KOPT-K1 (cell line): Measurements from ENCODE around the gene ALG10B.
A peak's percentile ranks its signal among the peaks of the same experiment; 100 is the strongest.
"Not testable (repeated sequence)": the region's sequence is repeated elsewhere in the genome, so short reads cannot be mapped to it uniquely, and the experiment has no call there.

Experiments
- H3K27ac ChIP-seq: fragments of 200-600 bp; sonication (generic); 2 replicates; pipeline ENCODE4 v1.5.1; 2016; ENCODE audit warnings: antibody characterized with exemption, mild to moderate bottlenecking, low read depth, low read length; ENCODE audit not compliant: poor library complexity, severe bottlenecking
- H3K36me3 ChIP-seq: fragments of 200-600 bp; sonication (generic); 2 replicates; pipeline ENCODE4 v1.5.1; 2017; ENCODE audit warnings: antibody characterized with exemption, mild to moderate bottlenecking, low read length, moderate library complexity; ENCODE audit not compliant: insufficient read depth
- H3K9me3 ChIP-seq: fragments of 200-600 bp; sonication (generic); 2 replicates; pipeline ENCODE4 v1.5.1; 2017; ENCODE audit warnings: antibody characterized with exemption, low read length, mild to moderate bottlenecking; ENCODE audit not compliant: insufficient read depth, poor library complexity, severe bottlenecking

Gene ALG10B

GRCh38 chr12:38316391-38317129 lies at the start of gene ALG10B:
Gene ALG10B, plus strand, starts transcription at chr12:38316774. Its CDS starts 120 bp downstream, at chr12:38316894.
- no peaks in the 10 kb centered on the region for H3K9me3 ChIP-seq
- peak within 1 kb of the TSS; percentile 82 for H3K27ac ChIP-seq
- peaks cover 8% of the 10 kb centered on the region for H3K36me3 ChIP-seq

GRCh38 chr12:38268612-38269011 lies 48.0 kb upstream of the ALG10B start:
- Histone ChIP-seq H3K36me3 (no peaks in the 10 kb centered on the region), H3K27ac (no peak overlapping the region), H3K9me3 (no peaks in the 10 kb centered on the region)

- no peak overlapping the region for H3K27ac ChIP-seq
- H3K36me3 ChIP-seq = no peaks in the 10 kb centered on the region
- no peaks in the 10 kb centered on the region for H3K9me3 ChIP-seq
Observed at GRCh38 chr12:38269897-38270296, 46.7 kb upstream of the ALG10B start.

GRCh38 chr12:38279756-38280155 lies 36.8 kb upstream of the ALG10B start:
- Histone ChIP-seq H3K9me3 (no peaks in the 10 kb centered on the region), H3K36me3 (no peaks in the 10 kb centered on the region), H3K27ac (no peak overlapping the region)

GRCh38 chr12:38282886-38283285 lies 33.7 kb upstream of the ALG10B start:
- H3K27ac ChIP-seq = no peak overlapping the region
- H3K9me3 ChIP-seq = no peaks in the 10 kb centered on the region
- H3K36me3 ChIP-seq = no peaks in the 10 kb centered on the region

GRCh38 chr12:38289396-38289795 lies 27.2 kb upstream of the ALG10B start:
- Histone ChIP-seq H3K36me3 (no peaks in the 10 kb centered on the region), H3K9me3 (no peaks in the 10 kb centered on the region), H3K27ac (no peak overlapping the region)

- H3K27ac ChIP-seq = no peak overlapping the region
- H3K9me3 ChIP-seq = no peaks in the 10 kb centered on the region
- H3K36me3 ChIP-seq = no peaks in the 10 kb centered on the region
Observed at GRCh38 chr12:38291160-38291559, 25.4 kb upstream of the ALG10B start.

- not testable (repeated sequence) for H3K27ac ChIP-seq, H3K9me3 ChIP-seq, H3K36me3 ChIP-seq
Observed at GRCh38 chr12:38302972-38303371, 13.6 kb upstream of the ALG10B start.

GRCh38 chr12:38321966-38322365 lies 5.4 kb downstream of the ALG10B start:
- not testable (repeated sequence) for H3K36me3 ChIP-seq, H3K9me3 ChIP-seq, H3K27ac ChIP-seq

GRCh38 chr12:38324912-38325311 lies 8.3 kb downstream of the ALG10B start:
- Histone ChIP-seq H3K9me3 (no peaks in the 10 kb centered on the region), H3K36me3 (no peaks in the 10 kb centered on the region), H3K27ac (no peak overlapping the region)

- Histone ChIP-seq H3K9me3 (no peaks in the 10 kb centered on the region), H3K36me3 (no peaks in the 10 kb centered on the region), H3K27ac (no peak overlapping the region)
Observed at GRCh38 chr12:38327356-38327755, 10.8 kb downstream of the ALG10B start.

- Histone ChIP-seq H3K36me3 (no peaks in the 10 kb centered on the region), H3K9me3 (no peaks in the 10 kb centered on the region), H3K27ac (no peak overlapping the region)
Observed at GRCh38 chr12:38328306-38328895, 11.8 kb downstream of the ALG10B start.

GRCh38 chr12:38330414-38330813 lies 13.8 kb downstream of the ALG10B start:
- not testable (repeated sequence) for H3K27ac ChIP-seq, H3K9me3 ChIP-seq, H3K36me3 ChIP-seq

- H3K9me3 ChIP-seq = no peaks in the 10 kb centered on the region
- H3K36me3 ChIP-seq = no peaks in the 10 kb centered on the region
- H3K27ac ChIP-seq = no peak overlapping the region
Observed at GRCh38 chr12:38332814-38333213, 16.2 kb downstream of the ALG10B start.

- Histone ChIP-seq H3K27ac (no peak overlapping the region), H3K36me3 (no peaks in the 10 kb centered on the region), H3K9me3 (peaks cover 9% of the 10 kb centered on the region)
Observed at GRCh38 chr12:38342444-38342843, 25.9 kb downstream of the ALG10B start.

GRCh38 chr12:38343256-38343655 lies 26.7 kb downstream of the ALG10B start:
- not testable (repeated sequence) for H3K36me3 ChIP-seq, H3K27ac ChIP-seq, H3K9me3 ChIP-seq
